GM18502 (cell line): ENCODE results near the gene EXO5.
"Not testable (repeated sequence)": the region's sequence is repeated elsewhere in the genome, so short reads cannot be mapped to it uniquely, and the experiment has no call there.

Experiments used
- ATAC-seq: cut with Tn5 transposase; IDR thresholded peaks from one replicate; pipeline ENCODE4 v1.9.1; 2021; ENCODE audit warnings: mild to moderate bottlenecking; ENCODE audit not compliant: unreplicated experiment, poor library complexity

Gene EXO5

DNA sequence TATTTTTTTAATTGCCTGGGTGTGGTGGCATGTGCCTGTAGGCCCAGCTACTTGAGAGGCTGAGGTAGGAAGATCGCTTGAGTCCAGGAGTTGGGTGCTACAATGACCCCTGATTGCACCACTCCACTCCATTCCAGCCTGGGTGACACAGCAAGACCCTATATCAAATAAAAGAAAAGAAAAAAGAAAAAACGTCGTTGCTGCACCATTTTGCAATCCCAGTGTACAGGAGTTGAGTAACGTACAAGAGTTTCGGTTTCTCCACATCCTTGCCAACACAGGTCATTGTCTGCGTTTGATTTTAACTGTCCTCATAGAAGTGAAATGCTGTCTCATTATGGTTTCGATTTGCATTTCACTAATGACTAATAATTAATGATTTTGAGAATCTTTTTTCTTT lies 30.8 kb downstream of the EXO5 start:
- ATAC-seq = no peak

DNA sequence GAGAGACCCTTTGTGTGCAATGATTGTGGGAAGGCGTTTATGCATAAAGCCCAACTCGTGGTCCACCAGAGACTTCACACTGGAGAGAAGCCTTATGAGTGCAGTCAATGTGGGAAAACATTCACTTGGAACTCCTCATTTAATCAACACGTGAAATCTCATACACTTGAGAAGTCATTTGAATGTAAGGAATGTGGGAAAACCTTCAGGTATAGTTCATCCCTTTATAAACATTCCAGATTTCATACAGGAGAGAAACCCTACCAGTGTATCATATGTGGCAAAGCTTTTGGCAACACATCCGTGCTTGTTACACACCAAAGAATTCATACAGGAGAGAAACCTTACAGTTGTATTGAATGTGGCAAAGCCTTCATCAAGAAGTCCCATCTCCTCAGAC lies 38.4 kb downstream of the EXO5 start:
- ATAC-seq = no peak

DNA sequence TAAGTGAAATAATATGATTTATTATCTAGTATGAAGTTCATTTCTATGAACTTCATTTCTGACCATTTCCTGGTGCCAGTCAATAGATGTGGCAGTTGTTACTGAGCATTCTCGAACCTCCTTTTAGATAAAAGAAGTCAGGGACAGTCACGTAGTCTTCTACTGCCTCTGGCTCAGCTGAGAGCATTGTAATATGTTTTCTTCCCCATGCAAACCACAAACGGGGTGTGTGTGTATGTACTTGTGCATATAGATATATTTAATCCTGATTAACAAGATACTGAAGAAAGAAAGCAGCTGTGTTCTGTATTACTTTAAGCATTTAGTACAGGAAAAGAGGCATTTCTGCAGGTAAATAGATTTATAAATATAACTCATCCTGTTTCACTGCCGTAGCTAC lies 44.5 kb downstream of the EXO5 start:
- ATAC-seq = no peak

DNA sequence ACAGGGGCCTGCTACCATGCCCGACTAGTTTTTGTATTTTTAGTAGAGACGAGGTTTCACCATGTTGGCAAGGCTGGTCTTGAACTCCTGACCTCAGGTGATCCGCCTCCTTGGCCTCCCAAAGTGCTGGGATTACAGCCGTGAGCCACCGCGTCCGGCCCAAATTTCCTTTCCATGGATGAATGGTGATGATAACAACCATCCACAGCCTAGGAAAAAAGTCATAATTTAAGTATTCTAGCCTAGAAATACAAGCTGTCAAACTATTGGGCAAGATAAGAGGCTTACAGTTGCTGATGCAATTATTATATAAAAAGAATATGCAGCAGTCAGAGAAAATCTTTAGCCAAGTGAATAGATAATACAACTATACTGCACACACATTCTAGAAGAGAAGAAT lies 46.2 kb downstream of the EXO5 start:
- not testable (repeated sequence) for ATAC-seq

GRCh38 chr1:40556121-40556520 lies 47.6 kb downstream of the EXO5 start:
- no peak for ATAC-seq

- not testable (repeated sequence) for ATAC-seq
Measured at GRCh38 chr1:40558241-40558640, 49.7 kb downstream of the EXO5 start.

DNA sequence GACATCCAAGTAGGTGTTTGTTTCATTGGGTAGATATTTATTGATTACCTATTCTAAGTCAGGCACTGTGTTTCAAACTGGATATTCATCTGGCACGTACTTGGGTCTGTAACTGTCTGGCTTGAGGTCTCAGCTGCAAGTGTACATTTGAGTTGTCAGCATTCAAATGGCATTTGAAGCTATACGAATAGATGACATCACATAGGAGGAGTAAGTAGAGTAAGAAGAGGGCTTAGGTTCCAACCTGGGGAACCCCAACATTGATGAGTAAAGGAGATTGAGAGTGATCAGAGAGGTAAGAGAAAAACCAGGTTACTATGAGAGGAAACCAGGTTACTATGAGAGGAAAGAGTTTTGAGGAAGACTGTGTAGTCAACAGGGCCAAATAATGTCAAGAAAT lies 53.6 kb downstream of the EXO5 start:
- ATAC-seq = no peak

DNA sequence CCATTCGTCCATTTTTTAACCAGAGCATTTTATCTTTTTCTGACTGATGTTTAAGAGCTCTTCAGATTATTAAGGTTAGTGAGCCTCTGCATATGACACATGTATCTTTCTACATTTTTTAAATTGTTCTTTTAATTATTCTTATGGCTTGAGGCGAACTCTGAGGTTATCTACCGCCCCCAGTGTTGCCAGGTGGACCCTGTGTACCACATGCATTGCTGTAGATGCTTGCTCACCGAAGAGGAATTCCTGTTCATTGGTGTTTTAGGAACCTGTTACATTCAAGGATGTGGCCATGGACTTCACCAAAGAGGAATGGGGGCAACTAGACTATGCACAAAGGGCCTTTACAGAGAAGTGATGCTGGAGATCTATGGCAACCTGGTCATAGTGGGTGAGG lies 54.7 kb downstream of the EXO5 start:
- ATAC-seq = no peak

DNA sequence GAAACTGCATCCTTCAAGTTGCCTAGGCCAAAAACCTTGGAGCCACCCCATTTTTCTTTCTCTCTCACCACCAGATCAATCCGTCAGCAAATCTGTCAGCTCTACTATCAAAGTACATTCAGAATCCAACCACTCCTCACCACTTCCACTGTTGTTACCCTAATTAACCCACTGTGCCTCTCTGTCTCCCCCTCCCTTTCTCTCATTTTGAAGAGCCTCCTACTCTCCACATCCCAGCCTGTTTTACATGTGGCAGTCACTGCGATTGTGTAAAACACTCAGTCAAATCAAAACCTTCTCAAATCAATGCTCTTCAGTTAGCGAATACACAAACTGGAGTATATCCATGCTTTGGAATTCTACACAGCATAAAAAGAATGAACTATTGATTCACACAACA lies 55.9 kb downstream of the EXO5 start:
- no peak for ATAC-seq

DNA sequence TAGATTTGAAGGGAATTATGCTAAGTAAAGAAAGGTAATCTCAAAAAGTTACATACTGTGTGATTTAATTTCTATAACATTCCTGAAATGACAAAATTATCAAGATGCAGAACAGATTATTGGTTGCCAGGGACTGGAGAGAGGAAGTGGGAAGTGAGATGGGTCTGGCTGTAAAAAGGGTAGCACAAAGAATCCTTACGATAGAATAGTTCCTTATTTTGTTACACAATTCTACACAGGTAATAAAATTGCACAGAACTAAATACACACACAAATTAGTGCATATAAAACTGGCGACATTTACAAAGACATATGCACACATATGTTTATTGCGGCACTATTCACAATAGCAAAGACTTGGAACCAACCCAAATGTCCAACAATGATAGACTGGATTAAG lies 56.3 kb downstream of the EXO5 start:
- ATAC-seq = no peak
